Stimulated activated CD8-positive, alpha-beta memory T cell treated with anti-CD3 and anti-CD28 coated beads, Interleukin-15, amount 100 ng/mL, for 1 hour (primary cell): ENCODE data around the gene B3GALT5.
"Not testable (repeated sequence)": the region's sequence is repeated elsewhere in the genome, so short reads cannot be mapped to it uniquely, and the experiment has no call there.

Source experiments
- DNase-seq: peaks from one replicate; pipeline ENCODE4 v3.0.0-alpha.2; 2020; ENCODE audit warnings: low read depth

The B3GALT5 gene

GRCh38 chr21:39668369-39668768, 55.6 kb downstream of the B3GALT5 start:
- DNase-seq = no peak

- DNase-seq = no peak
Measured at GRCh38 chr21:39669485-39669884, 56.7 kb downstream of the B3GALT5 start.

- no peak for DNase-seq
Measured at GRCh38 chr21:39669976-39670661, 57.4 kb downstream of the B3GALT5 start.

DNA sequence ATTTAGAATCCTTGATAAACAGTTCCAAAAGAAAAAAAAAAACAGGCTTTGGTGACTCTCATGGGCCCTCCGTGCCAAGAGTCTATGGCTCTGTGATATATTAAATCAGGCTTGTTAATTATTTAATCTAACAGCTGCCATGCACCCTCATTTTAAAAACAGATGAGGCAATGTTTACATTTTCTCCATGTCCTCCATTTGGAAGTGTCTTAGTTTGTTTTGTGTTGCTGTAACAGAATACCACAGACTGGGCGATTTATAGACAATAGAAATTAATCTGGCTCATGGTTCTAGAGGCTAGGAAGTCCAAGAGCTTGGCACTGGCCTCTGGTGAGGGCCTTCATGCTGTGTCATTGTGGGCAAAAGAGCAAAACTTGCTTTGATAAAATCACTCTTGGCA, 58.0 kb downstream of the B3GALT5 start:
- no peak for DNase-seq

DNA sequence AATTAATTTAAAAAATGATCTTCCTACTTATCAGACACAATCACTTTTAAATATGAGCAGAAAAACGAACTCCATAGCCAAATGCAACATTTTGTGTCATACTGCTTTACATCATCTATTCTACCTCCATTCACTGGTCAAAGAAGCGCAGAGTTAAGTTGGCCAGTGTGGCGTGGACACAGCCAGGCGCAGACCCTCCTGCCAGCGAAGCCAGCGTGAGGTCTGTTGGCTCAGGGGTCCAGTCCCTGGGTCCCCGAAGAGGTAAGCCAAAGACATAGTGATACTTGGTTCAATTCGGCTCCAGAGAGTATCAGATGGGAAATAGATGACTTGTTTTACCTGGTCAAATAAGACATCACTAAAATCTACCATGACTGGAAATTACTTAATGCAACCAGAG, 59.2 kb downstream of the B3GALT5 start:
- DNase-seq = no peak

GRCh38 chr21:39673163-39673562, 60.4 kb downstream of the B3GALT5 start:
- DNase-seq = no peak

- DNase-seq = no peak
Measured at GRCh38 chr21:39673736-39674135, 61.0 kb downstream of the B3GALT5 start.

GRCh38 chr21:39674801-39675200, 62.1 kb downstream of the B3GALT5 start:
- DNase-seq = no peak

- DNase-seq = no peak
Measured at GRCh38 chr21:39675590-39675989, 62.9 kb downstream of the B3GALT5 start.

GRCh38 chr21:39675993-39676661, 63.4 kb downstream of the B3GALT5 start:
- no peak for DNase-seq

GRCh38 chr21:39680216-39680615, 67.5 kb downstream of the B3GALT5 start:
- DNase-seq = no peak

- no peak for DNase-seq
Measured at GRCh38 chr21:39681257-39681656, 68.5 kb downstream of the B3GALT5 start.

- no peak for DNase-seq
Measured at GRCh38 chr21:39681845-39682244, 69.1 kb downstream of the B3GALT5 start.

- DNase-seq = no peak
Measured at GRCh38 chr21:39685236-39685635, 72.5 kb downstream of the B3GALT5 start.

DNA sequence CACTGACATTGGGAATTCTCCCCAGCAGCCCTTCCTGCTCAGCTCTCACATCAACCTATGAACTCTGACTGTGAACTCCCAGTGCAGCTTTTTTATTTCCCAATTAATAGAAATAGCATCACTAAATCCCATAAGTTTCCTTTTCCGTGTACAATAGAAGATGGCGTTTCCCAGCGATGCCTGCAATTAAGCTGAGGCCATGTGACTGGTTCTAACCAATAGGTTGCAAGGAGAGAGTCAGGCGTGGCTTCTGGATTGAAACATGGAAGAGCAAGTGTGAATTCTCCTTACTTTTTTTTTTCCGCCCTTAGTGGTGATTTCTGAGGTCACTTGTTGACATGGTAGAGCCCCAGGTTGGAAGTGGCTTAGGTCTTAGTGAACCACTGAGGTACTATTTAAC, 73.3 kb downstream of the B3GALT5 start:
- no peak for DNase-seq

- no peak for DNase-seq
Measured at GRCh38 chr21:39686646-39687468, 74.1 kb downstream of the B3GALT5 start.

- no peak for DNase-seq
Measured at GRCh38 chr21:39688010-39688409, 75.3 kb downstream of the B3GALT5 start.

- DNase-seq = not testable (repeated sequence)
Measured at GRCh38 chr21:39689860-39690259, 77.1 kb downstream of the B3GALT5 start.

DNA sequence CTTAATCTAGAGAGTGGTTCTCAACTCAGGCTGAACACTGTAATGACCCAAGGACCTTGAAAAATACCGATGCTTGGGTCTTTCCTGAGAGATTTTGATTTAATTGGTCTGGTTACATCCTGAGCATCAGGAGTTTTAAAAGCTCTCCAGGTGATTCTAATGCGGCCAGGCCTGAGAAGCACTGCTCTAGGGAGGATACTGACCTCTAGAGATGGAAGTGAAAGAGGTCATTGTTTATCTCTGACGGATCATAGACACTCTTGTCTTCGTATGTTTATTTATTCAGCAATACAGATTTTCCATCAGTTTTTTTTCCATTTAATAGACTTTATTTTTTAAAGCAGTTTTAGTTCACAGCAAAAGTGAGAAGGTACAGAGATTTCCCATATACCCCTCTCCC, 77.7 kb downstream of the B3GALT5 start:
- no peak for DNase-seq

- DNase-seq = no peak
Measured at GRCh38 chr21:39694750-39695149, 82.0 kb downstream of the B3GALT5 start.

- DNase-seq = no peak
Measured at GRCh38 chr21:39696196-39696595, 83.5 kb downstream of the B3GALT5 start.

DNA sequence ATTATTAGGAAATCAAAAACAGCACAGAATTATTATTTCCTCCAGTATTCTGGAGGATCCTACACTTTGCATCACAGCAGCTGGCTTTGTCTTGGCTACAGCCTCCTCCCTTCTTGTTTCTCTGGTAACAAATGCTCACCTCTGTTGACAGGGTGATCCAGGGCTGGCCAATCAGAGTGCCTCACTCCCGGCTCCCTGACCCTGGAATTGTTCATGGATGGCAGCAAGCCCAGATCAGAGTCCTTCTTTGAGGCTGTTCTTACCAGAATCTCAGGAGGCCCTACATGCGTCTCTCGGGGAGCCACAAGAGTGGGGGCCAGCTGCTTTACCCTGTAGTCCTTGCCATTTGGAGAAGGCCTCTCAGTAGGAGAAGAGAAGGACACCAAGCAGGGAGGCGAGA, 83.9 kb downstream of the B3GALT5 start:
- DNase-seq = no peak

- no peak for DNase-seq
Measured at GRCh38 chr21:39700318-39700717, 87.6 kb downstream of the B3GALT5 start.
